ENCODE measurements around the gene PTPN14.

PTPN14 gene

DNA sequence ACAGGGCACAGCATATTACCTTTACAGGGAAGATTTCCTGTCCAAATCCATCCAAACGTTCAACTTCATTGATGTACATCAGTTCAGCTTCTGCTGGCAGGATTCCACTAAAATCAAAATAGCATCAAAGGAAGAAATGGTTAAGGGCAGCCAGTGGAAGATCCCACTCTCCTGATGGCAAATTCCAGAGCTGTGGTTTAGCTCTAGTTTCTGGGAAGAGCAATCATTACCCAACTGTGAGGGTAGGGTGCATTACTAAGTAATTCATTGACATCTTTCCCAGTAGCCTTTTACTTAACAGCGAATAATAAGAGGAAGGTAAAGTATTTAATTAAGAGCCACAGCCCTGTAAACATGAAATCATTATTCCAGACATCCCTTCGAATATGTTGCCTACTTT, 149.7 kb downstream of the PTPN14 start:
- DNase-seq (ENCODE audit: low read depth in 1 of 2, low spot score in 1 of 2): no peak
- no peaks in the 10 kb centered on the region for H3K27me3 ChIP-seq (ENCODE audit: insufficient read depth, poor library complexity, severe bottlenecking)
- no peak for TF ChIP-seq GABPA (IDR thresholded peaks at IDR 0.05; ENCODE audit: low read depth)
- TF ChIP-seq POLR2AphosphoS5 (IDR thresholded peaks at IDR 0.05; ENCODE audit: low read depth): no peak
- TF ChIP-seq SPI1 (IDR thresholded peaks at IDR 0.05; ENCODE audit: borderline replicate concordance, low read depth): no peak
- TF ChIP-seq, protein P1, sequence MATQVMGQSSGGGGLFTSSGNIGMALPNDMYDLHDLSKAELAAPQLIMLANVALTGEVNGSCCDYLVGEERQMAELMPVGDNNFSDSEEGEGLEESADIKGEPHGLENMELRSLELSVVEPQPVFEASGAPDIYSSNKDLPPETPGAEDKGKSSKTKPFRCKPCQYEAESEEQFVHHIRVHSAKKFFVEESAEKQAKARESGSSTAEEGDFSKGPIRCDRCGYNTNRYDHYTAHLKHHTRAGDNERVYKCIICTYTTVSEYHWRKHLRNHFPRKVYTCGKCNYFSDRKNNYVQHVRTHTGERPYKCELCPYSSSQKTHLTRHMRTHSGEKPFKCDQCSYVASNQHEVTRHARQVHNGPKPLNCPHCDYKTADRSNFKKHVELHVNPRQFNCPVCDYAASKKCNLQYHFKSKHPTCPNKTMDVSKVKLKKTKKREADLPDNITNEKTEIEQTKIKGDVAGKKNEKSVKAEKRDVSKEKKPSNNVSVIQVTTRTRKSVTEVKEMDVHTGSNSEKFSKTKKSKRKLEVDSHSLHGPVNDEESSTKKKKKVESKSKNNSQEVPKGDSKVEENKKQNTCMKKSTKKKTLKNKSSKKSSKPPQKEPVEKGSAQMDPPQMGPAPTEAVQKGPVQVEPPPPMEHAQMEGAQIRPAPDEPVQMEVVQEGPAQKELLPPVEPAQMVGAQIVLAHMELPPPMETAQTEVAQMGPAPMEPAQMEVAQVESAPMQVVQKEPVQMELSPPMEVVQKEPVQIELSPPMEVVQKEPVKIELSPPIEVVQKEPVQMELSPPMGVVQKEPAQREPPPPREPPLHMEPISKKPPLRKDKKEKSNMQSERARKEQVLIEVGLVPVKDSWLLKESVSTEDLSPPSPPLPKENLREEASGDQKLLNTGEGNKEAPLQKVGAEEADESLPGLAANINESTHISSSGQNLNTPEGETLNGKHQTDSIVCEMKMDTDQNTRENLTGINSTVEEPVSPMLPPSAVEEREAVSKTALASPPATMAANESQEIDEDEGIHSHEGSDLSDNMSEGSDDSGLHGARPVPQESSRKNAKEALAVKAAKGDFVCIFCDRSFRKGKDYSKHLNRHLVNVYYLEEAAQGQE (IDR thresholded peaks at IDR 0.05; ENCODE audit: insufficient replicate concordance, low read depth): no peak
- no peak for TF ChIP-seq CTCF (IDR thresholded peaks at IDR 0.05; ENCODE audit: insufficient read depth, low read length)
- H3K27ac ChIP-seq (replicated peaks): no peak overlapping the region
- no peak overlapping the region for H3K4me3 ChIP-seq (replicated peaks; ENCODE audit: insufficient read depth, low read length)

GRCh38 chr1:214400131-214400530, 151.3 kb downstream of the PTPN14 start:
- Histone ChIP-seq H3K4me3 (replicated peaks; ENCODE audit: insufficient read depth, low read length) (no peak overlapping the region), H3K27ac (replicated peaks) (no peak overlapping the region), H3K27me3 (ENCODE audit: insufficient read depth, poor library complexity, severe bottlenecking) (no peaks in the 10 kb centered on the region)
- TF ChIP-seq CTCF (IDR thresholded peaks at IDR 0.05; ENCODE audit: insufficient read depth, low read length) (no peak), POLR2AphosphoS5 (IDR thresholded peaks at IDR 0.05; ENCODE audit: low read depth) (no peak), GABPA (IDR thresholded peaks at IDR 0.05; ENCODE audit: low read depth) (no peak), SPI1 (IDR thresholded peaks at IDR 0.05; ENCODE audit: borderline replicate concordance, low read depth) (no peak)
- TF ChIP-seq, protein P1 (IDR thresholded peaks at IDR 0.05; ENCODE audit: insufficient replicate concordance, low read depth): no peak
- no peak for DNase-seq (ENCODE audit: low read depth in 1 of 2, low spot score in 1 of 2)

GRCh38 chr1:214398490-214398889, 152.9 kb downstream of the PTPN14 start:
- TF ChIP-seq, protein P1 (IDR thresholded peaks at IDR 0.05; ENCODE audit: insufficient replicate concordance, low read depth): no peak
- TF ChIP-seq POLR2AphosphoS5 (IDR thresholded peaks at IDR 0.05; ENCODE audit: low read depth) (no peak), SPI1 (IDR thresholded peaks at IDR 0.05; ENCODE audit: borderline replicate concordance, low read depth) (no peak), CTCF (IDR thresholded peaks at IDR 0.05; ENCODE audit: insufficient read depth, low read length) (no peak), GABPA (IDR thresholded peaks at IDR 0.05; ENCODE audit: low read depth) (no peak)
- DNase-seq (ENCODE audit: low read depth in 1 of 2, low spot score in 1 of 2): no peak
- Histone ChIP-seq H3K27me3 (ENCODE audit: insufficient read depth, poor library complexity, severe bottlenecking) (no peaks in the 10 kb centered on the region), H3K27ac (replicated peaks) (no peak overlapping the region), H3K4me3 (replicated peaks; ENCODE audit: insufficient read depth, low read length) (no peak overlapping the region)
